GM12878 (cell line): ENCODE measurements around the gene ALB. TPM values are rescaled to one million over a fixed set of nuclear protein-coding genes. Genes with fewer than 3 reads are reported as not detected.

Source experiments
- ATAC-seq: fragments of 200-7000 bp; cut with Tn5 transposase; 3 replicates; pipeline ENCODE4 v1.9.1; 2020; ENCODE audit warnings: mild to moderate bottlenecking, moderate library complexity
- BruUV-seq: library from RNA; stranded (reverse); fragments of 400-500 nt; replicated peaks from 2 replicates; lab custom pipeline; 2021; lab: Mats Ljungman, UMichigan
- CTCF ChIA-PET: fragments of 300-600 bp; sonication (Branson Sonifier 250); formaldehyde crosslinking; extraction: SDS; loops from one replicate; lab custom pipeline; 2021; ENCODE audit warnings: inconsistent platforms; lab: Yijun Ruan, JAX
- POLR2A ChIA-PET: fragments of 350-600 bp; formaldehyde crosslinking; extraction: SDS; loops from one replicate; lab custom pipeline; 2021; ENCODE audit warnings: inconsistent platforms; lab: Charles Lee
- RAD21 ChIA-PET: fragments of 300-600 bp; sonication (Branson Sonifier 250); formaldehyde crosslinking; loops from one replicate; lab custom pipeline; 2023; ENCODE audit warnings: antibody characterized with exemption; ENCODE audit not compliant: unreplicated experiment; lab: Charles Lee
- SMC1A ChIA-PET: fragments of 300-600 bp; sonication (Branson Sonifier 250); formaldehyde crosslinking; loops from one replicate; lab custom pipeline; 2023; ENCODE audit not compliant: unreplicated experiment, uncharacterized antibody; lab: Charles Lee
- DNase-seq: peaks from one replicate; pipeline ENCODE4 v3.0.0-alpha.2; 2011; ENCODE audit warnings: low read depth, low spot score
- FAIRE-seq: peaks from 3 replicates; lab custom pipeline; 2011; peaks lifted over from hg19 to GRCh38; lab: Jason Lieb, UNC
- H2AFZ ChIP-seq: 2 replicates; pipeline ENCODE4 v1.6.0; 2011; ENCODE audit warnings: low read depth, low read length, control low read depth; ENCODE audit not compliant: control insufficient read depth
- H3K27ac ChIP-seq: 2 replicates; pipeline ENCODE4 v1.5.1; 2011; ENCODE audit warnings: control low read depth; ENCODE audit not compliant: control insufficient read depth, insufficient read depth
- H3K27me3 ChIP-seq, 2 experiments: replicated peaks in 1 of 2; 2 replicates each; pipeline versions ENCODE4 v1.6.0 to v1.6.1; 2011; ENCODE audit warnings: low read length in 1 of 2; ENCODE audit not compliant: control insufficient read depth in 2 of 2, insufficient read depth in 2 of 2
- H3K36me3 ChIP-seq, 2 experiments: 2 replicates each; pipeline ENCODE4 v1.5.1; 2011; ENCODE audit warnings: low read length in 1 of 2; ENCODE audit not compliant: control insufficient read depth in 2 of 2, insufficient read depth in 2 of 2
- H3K4me1 ChIP-seq: 2 replicates; pipeline ENCODE4 v1.6.1; 2011; ENCODE audit warnings: mild to moderate bottlenecking, low read length, moderate library complexity, mixed read lengths; ENCODE audit not compliant: control insufficient read depth, insufficient read depth
- H3K4me2 ChIP-seq: 2 replicates; pipeline ENCODE4 v1.6.0; 2011; ENCODE audit warnings: control low read depth; ENCODE audit not compliant: control insufficient read depth, insufficient read depth
- H3K4me3 ChIP-seq: fragments of 200-600 bp; sonication (generic); 2 replicates; pipeline ENCODE4 v1.5.1; 2016
- H3K79me2 ChIP-seq: 2 replicates; pipeline ENCODE4 v1.6.0; 2011; ENCODE audit warnings: low read length; ENCODE audit not compliant: control insufficient read depth, insufficient read depth
- H3K9ac ChIP-seq: 2 replicates; pipeline ENCODE4 v1.8.0; 2011; ENCODE audit warnings: low read length, control low read depth, mixed read lengths; ENCODE audit not compliant: control insufficient read depth, insufficient read depth
- H3K9me3 ChIP-seq: replicated peaks from 3 replicates; pipeline ENCODE4 v1.5.1; 2011; ENCODE audit warnings: mild to moderate bottlenecking, low read length; ENCODE audit not compliant: control insufficient read depth, insufficient read depth
- H4K20me1 ChIP-seq: 2 replicates; pipeline ENCODE4 v1.6.0; 2011; ENCODE audit not compliant: control insufficient read depth, insufficient read depth
- ATF3 ChIP-seq: IDR thresholded peaks from 2 replicates; pipeline ENCODE4 v1.6.1; 2011; ENCODE audit warnings: low read depth, mild to moderate bottlenecking, low read length, moderate library complexity, borderline replicate concordance; ENCODE audit errors: extremely low read depth
- BACH1 ChIP-seq: fragments of 450-650 bp; IDR thresholded peaks from 2 replicates; pipeline ENCODE4 v1.6.1; 2017; ENCODE audit warnings: mild to moderate bottlenecking, borderline replicate concordance
- E2F8 ChIP-seq: fragments of 450-650 bp; IDR thresholded peaks from 2 replicates; pipeline ENCODE4 v1.6.1; 2018; ENCODE audit warnings: mild to moderate bottlenecking, low read depth, moderate library complexity; ENCODE audit not compliant: partially characterized antibody
- GATAD2B ChIP-seq: fragments of 450-650 bp; conservative IDR thresholded peaks from 2 replicates; pipeline ENCODE4 v1.6.1; 2017; ENCODE audit warnings: low read depth, mild to moderate bottlenecking, moderate library complexity
- IRF3 ChIP-seq: fragments of 450-650 bp; IDR thresholded peaks from 2 replicates; pipeline ENCODE4 v1.6.1; 2014; ENCODE audit warnings: mild to moderate bottlenecking
- KAT2A ChIP-seq: conservative IDR thresholded peaks from 2 replicates; pipeline ENCODE4 v1.6.1; 2011; ENCODE audit warnings: low read depth, low read length; ENCODE audit not compliant: control insufficient read depth
- RELA ChIP-seq: fragments of 450-650 bp; IDR thresholded peaks from 2 replicates; pipeline ENCODE4 v1.8.0; 2014; ENCODE audit warnings: borderline replicate concordance; ENCODE audit not compliant: partially characterized antibody
- TBL1XR1 ChIP-seq: IDR thresholded peaks from 2 replicates; pipeline ENCODE4 v1.6.1; 2012; ENCODE audit warnings: low read depth, low read length, improper control_type of control experiment
- YY1 ChIP-seq: IDR thresholded peaks from 2 replicates; pipeline ENCODE4 v1.6.1; 2011; ENCODE audit warnings: low read depth, mild to moderate bottlenecking, low read length
- ZSCAN29 ChIP-seq: fragments of 450-650 bp; IDR thresholded peaks from 2 replicates; pipeline ENCODE4 v1.6.1; 2017; ENCODE audit warnings: mild to moderate bottlenecking, moderate library complexity
- whole genome bisulfite sequencing: methylation state at CpG from one replicate; pipeline ENCODE4 v1.1.6; 2016; ENCODE audit warnings: low lambda C conversion rate; ENCODE audit not compliant: insufficient replicate concordance, insufficient coverage; ENCODE audit errors: missing lambda C conversion rate; 5-methylcytosine and 5-hydroxymethylcytosine counted together
- in situ Hi-C: fragments of 300-500 bp; cut with MboI; formaldehyde crosslinking; loops from 9 replicates; pipeline ENCODE4 v1.14.3; 2018; ENCODE audit warnings: mixed read lengths
- intact Hi-C: fragments of 100-400 bp; cut with micrococcal nuclease; formaldehyde crosslinking; loops from one replicate; pipeline ENCODE4 v1.14.2; 2022; ENCODE audit not compliant: unreplicated experiment
- polyA plus RNA-seq, 11 experiments: library from polyadenylated mRNA; depleted of rRNA in 4 of 11; unstranded in 6 of 11; stranded (reverse) in 5 of 11; fragments of >200 nt; fragmentation: Nextera tagmentation in 4 of 11; fragmentation: Illumina TruSeq in 1 of 11; extraction: Ambion mirVana in 4 of 11; extraction: Trizol in 1 of 11; gene quantifications; 1 replicate in 1 of 11; 2 replicates in 10 of 11; pipeline versions ENCODE4 v1.2.1 to v1.2.3, GENCODE V29; 2011 to 2016; ENCODE audit warnings: inconsistent platforms in 2 of 11, missing spikeins in 2 of 11, low read depth in 1 of 11
- total RNA-seq, 4 experiments: library from RNA; depleted of rRNA in 3 of 4; stranded (reverse); fragments of >200 nt in 3 of 4; fragmentation: Illumina TruSeq in 1 of 4; extraction: Trizol in 1 of 4; gene quantifications; 2 replicates each; pipeline versions ENCODE4 v1.2.1 to v1.2.3, GENCODE V29; 2013 to 2021
- TF ChIP-seq, protein P1 (sequence below): fragments of 450-650 bp; IDR thresholded peaks from 2 replicates; pipeline ENCODE4 v1.6.1; 2016; ENCODE audit warnings: mild to moderate bottlenecking
- TF ChIP-seq, protein P2 (sequence below): IDR thresholded peaks from 2 replicates; pipeline ENCODE4 v1.6.1; 2011; ENCODE audit warnings: borderline replicate concordance, low read depth, mild to moderate bottlenecking, moderate library complexity, mixed read lengths, low read length; ENCODE audit not compliant: insufficient read depth; ENCODE audit errors: extremely low read length

ALB gene
- total and polyA plus RNA-seq, 10 of the 15 experiments (the other 5 are each of a cell fraction or from before 2014, with no cell fraction given): 0.05 to 29.0 TPM; not detected in 8

DNA sequence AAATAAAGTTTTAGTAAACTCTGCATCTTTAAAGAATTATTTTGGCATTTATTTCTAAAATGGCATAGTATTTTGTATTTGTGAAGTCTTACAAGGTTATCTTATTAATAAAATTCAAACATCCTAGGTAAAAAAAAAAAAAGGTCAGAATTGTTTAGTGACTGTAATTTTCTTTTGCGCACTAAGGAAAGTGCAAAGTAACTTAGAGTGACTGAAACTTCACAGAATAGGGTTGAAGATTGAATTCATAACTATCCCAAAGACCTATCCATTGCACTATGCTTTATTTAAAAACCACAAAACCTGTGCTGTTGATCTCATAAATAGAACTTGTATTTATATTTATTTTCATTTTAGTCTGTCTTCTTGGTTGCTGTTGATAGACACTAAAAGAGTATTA lies 370 bp downstream of the ALB start:
- ATAC-seq (no peak), FAIRE-seq (no peak)
- Histone ChIP-seq H3K9ac (no peak overlapping the region), H3K27me3 (no peaks in the 10 kb centered on the region), H3K79me2 (no peaks in the 10 kb centered on the region), H3K4me3 (no peak overlapping the region), H3K27ac (no peak overlapping the region), H3K9me3 (no peaks in the 10 kb centered on the region), H3K36me3 (no peaks in the 10 kb centered on the region), H3K4me1 (no peaks in the 10 kb centered on the region), H3K4me2 (no peak overlapping the region)
- intact Hi-C loops (no loop called here), in situ Hi-C loops (no loop called here)
- ChIA-PET POLR2A (no interaction called here), SMC1A (no interaction called here), RAD21 (no interaction called here)
- no TSS peak for BruUV-seq
- WGBS: 53% methylated on average over 1 of the region's 1 CpG
- no peak for TF ChIP-seq BACH1
- TF ChIP-seq, protein P1, sequence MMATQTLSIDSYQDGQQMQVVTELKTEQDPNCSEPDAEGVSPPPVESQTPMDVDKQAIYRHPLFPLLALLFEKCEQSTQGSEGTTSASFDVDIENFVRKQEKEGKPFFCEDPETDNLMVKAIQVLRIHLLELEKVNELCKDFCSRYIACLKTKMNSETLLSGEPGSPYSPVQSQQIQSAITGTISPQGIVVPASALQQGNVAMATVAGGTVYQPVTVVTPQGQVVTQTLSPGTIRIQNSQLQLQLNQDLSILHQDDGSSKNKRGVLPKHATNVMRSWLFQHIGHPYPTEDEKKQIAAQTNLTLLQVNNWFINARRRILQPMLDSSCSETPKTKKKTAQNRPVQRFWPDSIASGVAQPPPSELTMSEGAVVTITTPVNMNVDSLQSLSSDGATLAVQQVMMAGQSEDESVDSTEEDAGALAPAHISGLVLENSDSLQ: no peak
- no peak for TF ChIP-seq TBL1XR1
- no peak for TF ChIP-seq RELA
- TF ChIP-seq GATAD2B: no peak
- TF ChIP-seq KAT2A: no peak
- TF ChIP-seq ZSCAN29: no peak
- no peak for TF ChIP-seq IRF3
- TF ChIP-seq, protein P2, sequence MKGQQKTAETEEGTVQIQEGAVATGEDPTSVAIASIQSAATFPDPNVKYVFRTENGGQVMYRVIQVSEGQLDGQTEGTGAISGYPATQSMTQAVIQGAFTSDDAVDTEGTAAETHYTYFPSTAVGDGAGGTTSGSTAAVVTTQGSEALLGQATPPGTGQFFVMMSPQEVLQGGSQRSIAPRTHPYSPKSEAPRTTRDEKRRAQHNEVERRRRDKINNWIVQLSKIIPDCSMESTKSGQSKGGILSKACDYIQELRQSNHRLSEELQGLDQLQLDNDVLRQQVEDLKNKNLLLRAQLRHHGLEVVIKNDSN: no peak
- no peak for TF ChIP-seq E2F8
- no peak for TF ChIP-seq ATF3
- TF ChIP-seq YY1: no peak
- TF ChIP-seq, all 136 proteins: peak for 0
- no peak for DNase-seq
- Histone ChIP-seq H4K20me1 (no peaks in the 10 kb centered on the region), H2AFZ (no peak overlapping the region)
- CTCF ChIA-PET: no interaction called here
